ENCODE results near the gene SELENOI. TPM values are rescaled to one million over a fixed set of nuclear protein-coding genes. Genes with fewer than 3 reads are reported as not detected.

SELENOI gene
- total RNA-seq, 3 donors from 2014 or later, result 6.6 to 26.3 (median 17.4) TPM

- H3K9me3 ChIP-seq, result no peaks in the 10 kb centered on the region
- DNase-seq (ENCODE audit: low spot score in 2 of 2), result no peak
- intact Hi-C loops (cut with DNase I; ENCODE audit: low total_unique reads), result no loop called here
- H3K36me3 ChIP-seq, result no peaks in the 10 kb centered on the region
- H3K27me3 ChIP-seq, result no peaks in the 10 kb centered on the region
- TF ChIP-seq CTCF (IDR thresholded peaks at IDR 0.05) (no peak), POLR2A (IDR thresholded peaks at IDR 0.05) (no peak), POLR2AphosphoS5 (IDR thresholded peaks at IDR 0.05) (no peak)
- H3K4me1 ChIP-seq, result no peaks in the 10 kb centered on the region
- no peak overlapping the region for H3K4me3 ChIP-seq
- H3K27ac ChIP-seq, result no peak overlapping the region
These were observed 10.7 kb upstream of the SELENOI start for GRCh38 chr2:26335231-26335630.

- DNase-seq (ENCODE audit: low spot score in 2 of 2), result no peak
- Histone ChIP-seq H3K4me1 (no peaks in the 10 kb centered on the region), H3K4me3 (no peak overlapping the region), H3K27me3 (no peaks in the 10 kb centered on the region), H3K27ac (no peak overlapping the region), H3K36me3 (no peaks in the 10 kb centered on the region), H3K9me3 (no peaks in the 10 kb centered on the region)
- intact Hi-C loops (cut with DNase I; ENCODE audit: low total_unique reads), result no loop called here
- TF ChIP-seq POLR2AphosphoS5 (IDR thresholded peaks at IDR 0.05) (no peak), CTCF (IDR thresholded peaks at IDR 0.05) (no peak), POLR2A (IDR thresholded peaks at IDR 0.05) (no peak)
These were observed 9.2 kb upstream of the SELENOI start for GRCh38 chr2:26336719-26337118.

- no peak overlapping the region for H3K4me3 ChIP-seq
- no peaks in the 10 kb centered on the region for H3K36me3 ChIP-seq
- no peaks in the 10 kb centered on the region for H3K27me3 ChIP-seq
- TF ChIP-seq POLR2A (IDR thresholded peaks at IDR 0.05) (no peak), CTCF (IDR thresholded peaks at IDR 0.05) (no peak), POLR2AphosphoS5 (IDR thresholded peaks at IDR 0.05) (no peak)
- DNase-seq (ENCODE audit: low spot score in 2 of 2), result no peak
- H3K27ac ChIP-seq, result no peak overlapping the region
- H3K9me3 ChIP-seq, result no peaks in the 10 kb centered on the region
- intact Hi-C loops (cut with DNase I; ENCODE audit: low total_unique reads), result no loop called here
- no peaks in the 10 kb centered on the region for H3K4me1 ChIP-seq
These were observed 8.6 kb upstream of the SELENOI start for GRCh38 chr2:26337298-26337697.

- intact Hi-C loops (cut with DNase I; ENCODE audit: low total_unique reads), result no loop called here
These were observed 5.1 kb upstream of the SELENOI start for GRCh38 chr2:26340831-26341230.

More at GRCh38 chr2:26340831-26341230, 5.1 kb upstream of the SELENOI start:
- H3K27ac ChIP-seq, result peak overlapping the region in 1 of 2 donors; percentile 29
- DNase-seq (ENCODE audit: low spot score in 2 of 2), result no peak
- H3K9me3 ChIP-seq, result no peaks in the 10 kb centered on the region
- H3K27me3 ChIP-seq, result no peaks in the 10 kb centered on the region
- no peak overlapping the region for H3K4me3 ChIP-seq
- H3K36me3 ChIP-seq, result no peaks in the 10 kb centered on the region
- peaks cover 0 to 6% of the 10 kb centered on the region in 2 donors for H3K4me1 ChIP-seq
- TF ChIP-seq POLR2A (IDR thresholded peaks at IDR 0.05), result no peak
- TF ChIP-seq POLR2AphosphoS5 (IDR thresholded peaks at IDR 0.05), result no peak
- TF ChIP-seq CTCF (IDR thresholded peaks at IDR 0.05), result no peak
